ENCODE results near the gene KIAA1191.

DNA sequence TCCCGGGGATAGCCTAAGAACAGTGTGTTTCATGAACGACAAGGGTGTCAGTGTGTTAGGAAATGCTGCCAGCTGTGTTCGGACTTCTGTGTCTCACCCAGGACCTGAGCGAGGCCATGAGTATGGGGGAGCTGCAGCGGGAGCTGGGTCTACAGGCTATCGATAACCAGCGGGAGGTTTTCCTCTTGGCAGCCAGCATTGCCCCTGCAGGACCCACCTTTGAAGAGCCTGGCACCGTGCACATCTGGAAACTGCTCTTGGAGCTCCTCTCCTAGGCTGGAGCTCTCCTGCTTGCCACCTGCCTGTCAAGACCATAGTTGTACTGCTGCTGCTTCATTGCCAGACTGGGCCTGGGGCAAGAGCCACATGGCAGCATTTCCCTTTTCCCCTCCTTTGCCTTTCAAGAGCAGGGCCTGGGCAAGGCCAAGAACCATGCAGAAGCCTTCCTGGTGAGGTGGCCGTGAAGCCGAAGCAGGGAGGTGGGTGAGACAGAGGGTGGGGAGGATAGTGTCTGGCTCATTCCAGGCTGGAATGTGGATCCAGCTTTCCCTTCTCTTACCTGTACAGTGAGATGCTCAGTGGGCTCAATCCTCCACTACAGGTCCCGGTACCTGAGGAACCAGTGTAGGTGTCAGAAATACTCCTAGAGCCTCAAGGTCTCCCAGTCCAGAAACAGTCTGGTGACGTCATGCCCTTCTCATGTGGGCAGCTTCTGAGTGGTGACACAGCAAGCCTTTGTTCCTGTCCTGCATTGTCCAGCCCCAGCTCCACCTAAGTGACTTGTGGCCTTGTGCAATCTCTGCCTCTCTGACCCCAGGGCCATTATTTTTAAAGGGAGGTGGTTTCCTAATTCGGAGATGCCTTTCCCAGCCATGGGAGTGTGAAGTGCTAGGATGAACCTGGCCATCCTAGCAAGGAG lies 10.3 kb upstream of the KIAA1191 start:
- TF ChIP-seq, protein P1, sequence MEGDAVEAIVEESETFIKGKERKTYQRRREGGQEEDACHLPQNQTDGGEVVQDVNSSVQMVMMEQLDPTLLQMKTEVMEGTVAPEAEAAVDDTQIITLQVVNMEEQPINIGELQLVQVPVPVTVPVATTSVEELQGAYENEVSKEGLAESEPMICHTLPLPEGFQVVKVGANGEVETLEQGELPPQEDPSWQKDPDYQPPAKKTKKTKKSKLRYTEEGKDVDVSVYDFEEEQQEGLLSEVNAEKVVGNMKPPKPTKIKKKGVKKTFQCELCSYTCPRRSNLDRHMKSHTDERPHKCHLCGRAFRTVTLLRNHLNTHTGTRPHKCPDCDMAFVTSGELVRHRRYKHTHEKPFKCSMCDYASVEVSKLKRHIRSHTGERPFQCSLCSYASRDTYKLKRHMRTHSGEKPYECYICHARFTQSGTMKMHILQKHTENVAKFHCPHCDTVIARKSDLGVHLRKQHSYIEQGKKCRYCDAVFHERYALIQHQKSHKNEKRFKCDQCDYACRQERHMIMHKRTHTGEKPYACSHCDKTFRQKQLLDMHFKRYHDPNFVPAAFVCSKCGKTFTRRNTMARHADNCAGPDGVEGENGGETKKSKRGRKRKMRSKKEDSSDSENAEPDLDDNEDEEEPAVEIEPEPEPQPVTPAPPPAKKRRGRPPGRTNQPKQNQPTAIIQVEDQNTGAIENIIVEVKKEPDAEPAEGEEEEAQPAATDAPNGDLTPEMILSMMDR (IDR thresholded peaks at IDR 0.05): no peak
- no peak for TF ChIP-seq POLR2A (IDR thresholded peaks at IDR 0.05)
